Stimulated activated CD4-positive, alpha-beta T cell treated with anti-CD3 and anti-CD28 coated beads, Interleukin-4, amount 100 ng/mL, for 4 hours (primary cell): Measurements from ENCODE around the gene THSD7A.

Source experiments
- DNase-seq, 2 experiments: peaks; one replicate each; pipeline ENCODE4 v3.0.0-alpha.2; 2020

THSD7A gene

GRCh38 chr7:11811709-11812108, 20.3 kb downstream of the THSD7A start:
- DNase-seq, result no peak

GRCh38 chr7:11810043-11810625, 21.9 kb downstream of the THSD7A start:
- DNase-seq, result no peak

GRCh38 chr7:11807000-11807399, 25.0 kb downstream of the THSD7A start:
- no peak for DNase-seq

GRCh38 chr7:11804621-11805020, 27.4 kb downstream of the THSD7A start:
- DNase-seq, result no peak

GRCh38 chr7:11795231-11795630, 36.8 kb downstream of the THSD7A start:
- no peak for DNase-seq

GRCh38 chr7:11792166-11792565, 39.8 kb downstream of the THSD7A start:
- no peak for DNase-seq

GRCh38 chr7:11788568-11788967, 43.4 kb downstream of the THSD7A start:
- no peak for DNase-seq

GRCh38 chr7:11787534-11787933, 44.5 kb downstream of the THSD7A start:
- DNase-seq, result no peak

GRCh38 chr7:11786186-11786585, 45.8 kb downstream of the THSD7A start:
- DNase-seq, result no peak

- no peak for DNase-seq
These were observed 47.0 kb downstream of the THSD7A start for GRCh38 chr7:11784769-11785536.

- DNase-seq, result no peak
These were observed 51.9 kb downstream of the THSD7A start for GRCh38 chr7:11779864-11780674.

GRCh38 chr7:11776039-11776438, 56.0 kb downstream of the THSD7A start:
- DNase-seq, result no peak

GRCh38 chr7:11775401-11775800, 56.6 kb downstream of the THSD7A start:
- DNase-seq, result no peak

GRCh38 chr7:11768263-11768662, 63.7 kb downstream of the THSD7A start:
- DNase-seq, result no peak

- no peak for DNase-seq
These were observed 64.8 kb downstream of the THSD7A start for GRCh38 chr7:11767148-11767547.

GRCh38 chr7:11760372-11760771, 71.6 kb downstream of the THSD7A start:
- DNase-seq, result no peak

- no peak for DNase-seq
These were observed 73.3 kb downstream of the THSD7A start for GRCh38 chr7:11758627-11759111.

GRCh38 chr7:11757153-11757552, 74.8 kb downstream of the THSD7A start:
- DNase-seq, result no peak

GRCh38 chr7:11754933-11755332, 77.1 kb downstream of the THSD7A start:
- no peak for DNase-seq

- no peak for DNase-seq
These were observed 77.9 kb downstream of the THSD7A start for GRCh38 chr7:11754123-11754522.

- DNase-seq, result no peak
These were observed 78.6 kb downstream of the THSD7A start for GRCh38 chr7:11753433-11753832.

- DNase-seq, result no peak
These were observed 80.1 kb downstream of the THSD7A start for GRCh38 chr7:11751807-11752389.

GRCh38 chr7:11751315-11751714, 80.7 kb downstream of the THSD7A start:
- no peak for DNase-seq
